Caco-2 (cell line): ENCODE results near the gene KIAA0825. TPM values are rescaled to one million over a fixed set of nuclear protein-coding genes. Genes with fewer than 3 reads are reported as not detected.

Experiments
- BruUV-seq: library from RNA; stranded (reverse); fragments of 400-500 nt; replicated peaks from 2 replicates; lab custom pipeline; 2021; lab: Mats Ljungman, UMichigan
- CTCF ChIA-PET: fragments of 300-600 bp; sonication (Branson Sonifier 250); formaldehyde crosslinking; loops from one replicate; lab custom pipeline; 2022; ENCODE audit warnings: antibody characterized with exemption; lab: Charles Lee
- POLR2A ChIA-PET: fragments of 300-600 bp; sonication (Branson Sonifier 250); formaldehyde crosslinking; loops from one replicate; lab custom pipeline; 2022; ENCODE audit warnings: antibody characterized with exemption; lab: Charles Lee
- DNase-seq, 2 experiments: peaks; one replicate each; pipeline versions ENCODE4 v3.0.0 to v3.0.0-alpha.2; 2020 to 2022
- H3K27me3 ChIP-seq: replicated peaks from 2 replicates; pipeline ENCODE4 v1.6.0; 2011; ENCODE audit warnings: low read length; ENCODE audit not compliant: control insufficient read depth, insufficient read depth
- H3K36me3 ChIP-seq: 2 replicates; pipeline ENCODE4 v1.5.1; 2011; ENCODE audit warnings: low read length; ENCODE audit not compliant: control insufficient read depth, insufficient read depth
- H3K4me1 ChIP-seq: fragments of 250-450 bp; sonication (Bioruptor Pico); 2 replicates; pipeline ENCODE4 v1.5.1; 2020; ENCODE audit warnings: mild to moderate bottlenecking
- H3K4me3 ChIP-seq: 2 replicates; pipeline ENCODE4 v1.5.1; 2011; ENCODE audit warnings: low read depth, mild to moderate bottlenecking, control low read depth, low read length
- H3K9me3 ChIP-seq: fragments of 250-450 bp; sonication (Bioruptor Pico); 2 replicates; pipeline ENCODE4 v1.5.1; 2020; ENCODE audit warnings: mild to moderate bottlenecking, moderate library complexity
- H3K27ac Mint-ChIP-seq: one replicate; pipeline ENCODE4 v1.8.0; 2022; ENCODE audit warnings: mixed read lengths; ENCODE audit not compliant: unreplicated experiment
- H3K27me3 Mint-ChIP-seq: one replicate; pipeline ENCODE4 v1.8.0; 2022; ENCODE audit warnings: mixed read lengths; ENCODE audit not compliant: insufficient read depth, unreplicated experiment
- H3K36me3 Mint-ChIP-seq: one replicate; pipeline ENCODE4 v1.8.0; 2022; ENCODE audit warnings: mild to moderate bottlenecking, mixed read lengths; ENCODE audit not compliant: insufficient read depth, unreplicated experiment
- H3K4me1 Mint-ChIP-seq: one replicate; pipeline ENCODE4 v1.8.0; 2022; ENCODE audit warnings: low read depth, mixed read lengths; ENCODE audit not compliant: unreplicated experiment
- H3K4me3 Mint-ChIP-seq: one replicate; pipeline ENCODE4 v1.8.0; 2022; ENCODE audit warnings: mild to moderate bottlenecking, moderate library complexity, mixed read lengths; ENCODE audit not compliant: unreplicated experiment
- H3K9me3 Mint-ChIP-seq: one replicate; pipeline ENCODE4 v1.8.0; 2022; ENCODE audit warnings: mixed read lengths; ENCODE audit not compliant: unreplicated experiment
- CTCF ChIP-seq, 2 experiments: fragments of 200-600 bp in 1 of 2; IDR thresholded peaks; 1 replicate in 1 of 2; 2 replicates in 1 of 2; pipeline versions ENCODE4 v1.5.1 to v1.8.0; 2011 to 2022; ENCODE audit warnings: antibody characterized with exemption in 1 of 2, control low read depth in 1 of 2, inconsistent platforms in 1 of 2, low read depth in 1 of 2, low read length in 1 of 2, mild to moderate bottlenecking in 1 of 2, moderate library complexity in 1 of 2; ENCODE audit not compliant: insufficient read depth in 1 of 2, severe bottlenecking in 1 of 2, unreplicated experiment in 1 of 2
- intact Hi-C: fragments of 100-400 bp; cut with micrococcal nuclease; formaldehyde crosslinking; loops from one replicate; pipeline ENCODE4 v1.10.0; 2022; ENCODE audit not compliant: unreplicated experiment
- total RNA-seq: library from RNA; stranded (reverse); gene quantifications from 2 replicates; pipeline ENCODE4 v1.2.3, GENCODE V29; 2022

KIAA0825 gene
- total RNA-seq, 1 experiment from 2014 or later: 0.50 TPM

- ChIA-PET POLR2A (no interaction called here), CTCF (interaction anchor here (0.6 kb wide), 1 partner anchor 215 kb away, joined by 3 read pairs; no protein-coding TSS in a partner anchor)
- H3K36me3 ChIP-seq: no peaks in the 10 kb centered on the region
- no peaks in the 10 kb centered on the region for H3K27me3 Mint-ChIP-seq
- no peaks in the 10 kb centered on the region for H3K27me3 ChIP-seq
- H3K36me3 Mint-ChIP-seq: no peaks in the 10 kb centered on the region
- H3K4me1 ChIP-seq: no peaks in the 10 kb centered on the region
- no peak for TF ChIP-seq CTCF (IDR thresholded peaks at IDR 0.05; ENCODE audit: insufficient read depth in 1 of 2, low read depth in 1 of 2, low read length in 1 of 2, severe bottlenecking in 1 of 2, unreplicated experiment in 1 of 2)
- no TSS peak for BruUV-seq
- no peak overlapping the region for H3K4me3 Mint-ChIP-seq
- H3K9me3 Mint-ChIP-seq: no peaks in the 10 kb centered on the region
- H3K27ac Mint-ChIP-seq: no peak overlapping the region
- no peak for DNase-seq
- H3K4me3 ChIP-seq: no peak overlapping the region
- H3K9me3 ChIP-seq: no peaks in the 10 kb centered on the region
- intact Hi-C loops: no loop called here
- peaks cover 13% of the 10 kb centered on the region for H3K4me1 Mint-ChIP-seq
Observed at GRCh38 chr5:94523018-94523417, 95.4 kb downstream of the KIAA0825 start.

GRCh38 chr5:94522117-94522516 lies 96.3 kb downstream of the KIAA0825 start:
- BruUV-seq: no TSS peak
- no peak overlapping the region for H3K27ac Mint-ChIP-seq
- H3K4me1 Mint-ChIP-seq: peaks cover 13% of the 10 kb centered on the region
- Histone ChIP-seq H3K4me3 (no peak overlapping the region), H3K4me1 (no peaks in the 10 kb centered on the region), H3K27me3 (no peaks in the 10 kb centered on the region), H3K36me3 (no peaks in the 10 kb centered on the region), H3K9me3 (no peaks in the 10 kb centered on the region)
- H3K36me3 Mint-ChIP-seq: no peaks in the 10 kb centered on the region
- DNase-seq: no peak
- no peaks in the 10 kb centered on the region for H3K27me3 Mint-ChIP-seq
- CTCF ChIA-PET: no interaction called here
- H3K9me3 Mint-ChIP-seq: no peaks in the 10 kb centered on the region
- H3K4me3 Mint-ChIP-seq: no peak overlapping the region
- POLR2A ChIA-PET: no interaction called here
- TF ChIP-seq CTCF (IDR thresholded peaks at IDR 0.05; ENCODE audit: insufficient read depth in 1 of 2, low read depth in 1 of 2, low read length in 1 of 2, severe bottlenecking in 1 of 2, unreplicated experiment in 1 of 2): no peak
- intact Hi-C loops: no loop called here

GRCh38 chr5:94517490-94518488 lies 100.6 kb downstream of the KIAA0825 start:
- CTCF ChIA-PET: no interaction called here
- Mint-ChIP-seq H3K36me3 (no peaks in the 10 kb centered on the region), H3K4me3 (no peak overlapping the region), H3K27ac (no peak overlapping the region), H3K9me3 (no peaks in the 10 kb centered on the region), H3K27me3 (no peaks in the 10 kb centered on the region), H3K4me1 (peaks cover 6% of the 10 kb centered on the region)
- Histone ChIP-seq H3K9me3 (no peaks in the 10 kb centered on the region), H3K36me3 (no peaks in the 10 kb centered on the region), H3K27me3 (no peaks in the 10 kb centered on the region), H3K4me1 (no peaks in the 10 kb centered on the region), H3K4me3 (no peak overlapping the region)
- DNase-seq: no peak
- TF ChIP-seq CTCF (IDR thresholded peaks at IDR 0.05; ENCODE audit: insufficient read depth in 1 of 2, low read depth in 1 of 2, low read length in 1 of 2, severe bottlenecking in 1 of 2, unreplicated experiment in 1 of 2): no peak
- intact Hi-C loops: no loop called here
- POLR2A ChIA-PET: no interaction called here
- BruUV-seq: no TSS peak
